Medulla oblongata (tissue), 1 donor: ENCODE data around the gene PRICKLE2.

Experiments used
- DNase-seq: peaks from one replicate; pipeline ENCODE4 v3.0.0-alpha.2; 2015; ENCODE audit errors: extremely low spot score

The PRICKLE2 gene

DNA sequence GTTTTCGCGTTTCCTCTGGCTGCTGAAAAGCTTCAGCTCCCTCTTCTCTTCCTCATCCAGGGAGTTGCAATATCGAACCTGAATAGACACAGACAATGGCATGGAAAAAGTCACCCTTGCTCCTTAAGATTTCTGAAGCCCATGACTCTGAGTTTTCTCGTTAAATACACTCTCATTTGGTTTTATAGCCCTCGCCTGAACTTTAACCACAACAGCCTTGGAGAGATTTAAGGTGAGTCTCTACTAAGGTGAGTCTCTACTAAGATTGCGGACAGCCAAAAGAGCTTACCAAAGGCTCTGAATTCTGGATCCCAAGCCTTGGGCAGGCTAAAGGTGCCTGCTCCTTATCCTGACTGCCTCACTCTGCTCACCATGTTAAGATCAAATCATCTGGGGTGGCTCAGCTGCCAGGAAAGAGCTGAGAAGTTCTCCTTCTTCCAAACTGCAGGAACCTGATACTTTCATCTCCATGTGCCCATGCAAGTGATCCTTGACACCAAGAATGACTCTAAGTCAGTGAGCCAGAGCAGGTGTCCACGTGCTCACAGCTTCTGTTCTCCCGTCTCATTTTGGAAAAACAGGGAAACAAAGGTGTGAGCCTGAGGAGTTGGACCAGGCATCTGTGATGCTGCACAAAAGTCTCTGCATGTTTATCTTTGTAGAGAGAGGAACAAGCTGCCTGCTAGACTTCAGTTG lies 65.1 kb downstream of the PRICKLE2 start:
- no peak for DNase-seq

DNA sequence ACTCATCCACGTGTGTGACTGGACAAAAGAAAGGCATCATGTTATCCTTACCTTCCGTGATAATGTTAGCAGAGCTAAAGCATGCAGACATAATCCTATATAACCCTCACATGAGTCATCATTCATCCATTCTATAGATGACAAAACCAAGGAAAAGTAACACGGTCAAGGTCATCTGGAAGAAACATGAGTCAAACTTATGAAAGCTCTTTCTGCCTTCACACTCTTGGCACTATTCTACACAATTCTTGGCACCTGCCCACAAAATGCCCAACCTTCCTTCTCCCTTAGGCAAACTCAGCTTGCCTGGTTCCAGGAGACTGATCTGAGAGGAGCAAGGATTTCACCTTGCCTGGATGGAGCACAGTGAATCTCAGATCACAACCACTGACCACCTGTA lies 66.9 kb downstream of the PRICKLE2 start:
- no peak for DNase-seq

DNA sequence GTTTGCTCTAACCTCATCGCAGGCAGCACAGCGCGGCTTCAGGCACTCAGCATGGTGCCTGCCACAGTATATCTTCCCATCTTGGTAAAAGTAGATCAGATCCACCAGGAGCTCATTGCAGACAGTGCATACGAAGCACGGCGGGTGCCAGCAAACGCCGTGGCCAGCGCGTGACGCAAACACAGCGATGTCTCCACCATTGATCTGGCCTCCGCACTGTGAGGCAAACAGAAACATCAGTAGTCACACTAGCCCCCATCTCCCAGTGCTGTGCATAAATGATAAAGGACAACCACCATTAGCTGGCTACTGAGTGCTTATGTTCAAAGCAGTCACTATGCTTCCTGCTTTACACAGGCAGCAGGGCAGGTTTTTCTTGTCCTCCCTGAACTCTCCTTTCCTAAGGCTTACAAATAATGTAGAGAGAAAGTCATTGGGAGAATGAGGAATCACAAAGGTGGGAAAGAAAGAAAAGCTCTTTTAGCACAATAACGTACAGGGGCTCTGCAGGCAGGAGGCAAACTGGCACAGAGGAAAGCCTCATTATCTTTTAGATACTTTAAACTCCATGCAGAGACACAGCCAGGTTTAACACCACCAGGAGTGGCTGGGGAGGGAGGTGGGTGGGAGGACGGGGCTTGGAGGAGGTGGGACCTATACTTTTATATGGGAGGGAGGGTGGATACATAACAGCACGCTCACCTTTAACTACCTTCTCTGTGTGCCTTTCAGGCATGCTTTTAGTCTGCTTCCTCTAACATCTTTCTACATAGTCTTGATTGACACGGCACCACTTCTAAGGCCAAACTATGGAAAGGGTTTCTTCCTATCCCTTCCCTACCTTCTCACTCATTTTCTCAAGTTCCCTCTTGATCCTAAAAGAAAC lies 67.9 kb downstream of the PRICKLE2 start:
- no peak for DNase-seq

DNA sequence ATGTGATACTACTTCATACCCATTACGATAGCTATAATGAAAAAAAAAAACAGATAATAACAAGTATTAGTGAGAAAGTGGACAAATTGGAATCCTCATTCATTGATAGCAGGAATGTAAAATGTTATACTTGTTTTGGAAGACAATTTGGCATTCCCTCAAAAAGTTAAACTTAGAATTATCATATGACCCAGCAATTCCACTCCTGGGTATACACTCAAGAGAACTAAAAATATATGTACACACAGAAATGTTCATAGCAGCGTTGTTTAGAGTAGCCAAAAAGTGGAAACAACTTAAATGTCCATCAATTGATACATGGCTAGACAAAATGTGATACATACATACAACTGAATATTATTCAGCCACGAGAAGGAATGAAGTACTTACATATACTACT lies 69.9 kb downstream of the PRICKLE2 start:
- DNase-seq = no peak

DNA sequence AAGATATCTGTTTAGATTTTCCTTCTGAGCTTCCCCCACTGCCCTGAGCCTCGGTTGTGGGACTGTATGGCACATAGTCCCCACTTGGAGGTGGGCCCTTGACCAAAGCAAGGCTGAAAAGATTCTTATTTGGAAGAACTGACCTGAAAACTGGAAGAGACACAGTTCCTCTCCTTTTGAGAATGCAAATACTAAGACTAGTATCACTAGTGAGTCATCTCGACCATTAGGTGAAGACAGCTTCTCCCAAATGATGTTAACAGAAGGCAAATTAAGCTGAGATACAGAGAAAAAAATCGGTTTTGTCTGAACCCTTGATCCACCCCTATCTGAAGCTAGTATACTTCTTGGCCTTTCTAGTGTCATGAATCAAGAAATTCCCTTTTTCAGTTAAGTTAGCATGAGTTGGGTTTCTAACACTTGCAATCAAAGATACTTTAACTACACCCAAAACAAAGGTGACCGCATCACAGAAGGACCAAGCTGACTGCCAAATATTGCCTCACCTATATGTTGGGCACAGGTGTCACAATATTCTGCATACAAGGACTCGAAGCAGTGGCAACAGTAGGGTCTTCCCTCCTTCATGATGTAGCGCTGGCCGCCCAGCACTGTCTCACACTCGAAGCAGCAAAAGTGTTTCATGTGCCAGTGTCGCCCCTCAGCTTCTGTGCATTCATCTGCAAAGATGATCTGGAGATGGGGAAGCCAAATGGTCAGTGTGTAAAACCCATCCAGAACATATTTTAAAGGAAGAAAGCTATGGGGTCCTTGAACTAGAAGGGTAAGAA lies 72.4 kb downstream of the PRICKLE2 start:
- no peak for DNase-seq

DNA sequence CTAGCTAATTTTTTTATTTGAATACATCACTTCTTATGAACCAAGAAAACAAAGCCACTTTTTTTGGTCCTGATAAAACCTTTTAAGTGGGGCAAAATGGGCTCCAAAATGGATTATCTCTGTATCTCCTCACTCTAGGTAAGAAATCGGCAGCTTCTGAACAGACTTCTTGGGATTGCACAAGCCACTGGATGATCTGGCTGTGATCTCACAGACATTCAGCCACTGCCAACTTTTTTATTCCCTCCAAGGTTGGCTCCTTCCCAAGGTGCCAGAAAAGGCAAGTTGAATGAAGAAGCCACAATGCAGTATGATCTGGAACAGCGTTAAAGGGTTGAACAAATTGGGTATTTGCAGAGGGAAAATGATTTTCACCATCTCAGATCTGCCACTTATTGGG lies 73.2 kb downstream of the PRICKLE2 start:
- DNase-seq = peak; percentile 60

DNA sequence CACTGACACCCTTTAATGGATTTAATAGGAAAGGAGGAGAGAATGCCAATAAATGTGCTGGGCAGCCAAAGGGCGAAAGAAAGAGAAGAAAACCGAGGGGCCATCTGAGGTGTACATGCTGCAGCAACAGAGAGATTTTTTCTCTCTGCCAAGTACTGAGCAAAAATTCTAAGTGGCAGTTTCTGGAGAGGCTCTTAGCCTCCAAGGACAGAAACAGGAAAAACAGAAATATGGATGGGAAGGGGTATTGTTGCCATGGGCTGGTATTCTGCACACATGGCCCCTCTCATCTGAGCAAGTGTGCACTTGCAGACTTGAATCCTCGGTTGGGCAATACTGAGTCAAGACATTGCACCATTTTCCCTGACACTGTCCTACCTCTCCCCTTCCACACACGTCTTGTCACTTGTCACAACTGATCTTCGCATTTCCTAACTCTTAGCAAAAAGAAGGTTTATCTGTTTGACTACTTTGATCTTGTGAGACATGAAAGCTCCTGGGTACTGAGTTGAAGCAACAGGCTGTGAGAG lies 73.9 kb downstream of the PRICKLE2 start:
- DNase-seq = no peak

DNA sequence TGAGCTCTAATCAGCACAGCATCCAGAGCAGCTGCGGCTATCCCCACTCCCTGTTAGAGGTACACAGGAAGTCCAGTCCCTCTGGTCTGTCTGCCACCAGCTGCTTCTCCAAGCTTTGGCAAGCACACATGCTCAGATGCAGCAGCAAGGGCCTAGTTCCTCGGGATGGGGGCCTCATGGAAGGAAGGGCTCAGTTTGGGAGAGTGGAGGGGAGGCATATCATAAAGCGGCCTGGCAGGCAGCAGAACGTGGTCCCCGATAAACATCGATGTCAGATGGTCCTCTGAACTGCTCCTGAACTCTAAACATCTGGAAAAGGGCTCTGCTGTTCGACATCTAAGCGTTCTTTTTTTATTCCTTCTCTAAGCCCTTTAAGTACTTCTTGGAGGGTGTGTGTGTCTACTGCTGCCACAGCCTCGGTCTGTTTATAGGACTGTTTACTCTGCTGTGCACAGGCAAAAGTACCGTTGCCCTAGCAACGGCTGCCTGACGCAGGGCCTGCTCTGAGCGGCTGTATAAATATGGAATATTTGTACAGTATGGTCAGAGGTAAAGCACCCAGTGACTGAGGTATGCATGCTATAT lies 74.6 kb downstream of the PRICKLE2 start:
- DNase-seq = no peak

DNA sequence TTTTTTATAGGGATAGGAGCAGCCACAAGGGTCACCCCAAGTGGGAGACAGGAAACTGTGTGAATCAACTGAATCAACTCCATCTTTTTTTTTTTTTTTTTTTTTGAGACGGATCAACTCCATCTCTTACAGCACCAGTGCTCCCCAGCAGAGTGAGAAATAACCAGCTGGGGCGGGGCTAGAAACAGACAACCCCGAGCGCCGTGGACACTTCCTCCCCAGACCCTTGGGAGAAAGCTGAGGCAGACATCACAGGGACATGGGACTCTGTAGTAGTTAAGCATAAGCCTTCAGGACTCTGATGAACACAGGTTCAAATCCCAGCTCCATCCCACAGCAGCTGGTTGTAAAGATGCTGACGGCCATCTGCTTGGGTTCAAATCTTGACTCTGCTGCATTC lies 75.4 kb downstream of the PRICKLE2 start:
- DNase-seq = no peak

DNA sequence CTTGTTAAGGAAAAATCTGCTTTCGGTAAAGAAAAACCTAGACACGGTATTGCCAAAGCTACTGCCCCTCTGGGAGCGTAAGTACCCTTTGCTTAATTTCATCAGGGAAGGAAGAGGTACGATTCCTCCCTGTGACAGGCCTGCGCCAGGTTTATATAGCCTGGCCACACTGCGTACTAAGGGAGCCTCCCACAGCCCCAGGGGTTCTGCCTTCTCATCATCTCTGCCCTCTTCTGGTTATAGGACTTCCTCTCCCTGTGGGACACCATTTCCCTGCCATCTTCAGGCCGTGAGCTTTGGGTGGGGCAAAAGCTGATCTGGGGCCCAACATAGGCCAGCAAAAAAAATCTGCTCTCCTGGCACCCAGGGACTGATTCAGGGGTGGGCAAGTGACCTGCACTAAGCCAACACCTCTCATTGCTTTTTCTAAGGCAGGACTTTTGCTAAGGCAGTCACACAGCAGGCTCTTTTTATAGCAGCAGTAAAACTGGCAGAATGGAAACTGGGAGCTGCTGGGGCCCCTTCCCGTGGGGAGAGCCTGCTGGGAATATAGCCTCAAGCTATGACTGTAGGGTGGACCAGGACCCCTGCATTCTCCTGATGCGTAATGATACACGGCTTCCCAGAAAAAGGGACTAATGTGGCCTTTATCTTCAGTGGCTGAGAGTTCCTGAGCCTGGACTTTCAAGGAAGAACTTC lies 76.2 kb downstream of the PRICKLE2 start:
- DNase-seq = no peak

DNA sequence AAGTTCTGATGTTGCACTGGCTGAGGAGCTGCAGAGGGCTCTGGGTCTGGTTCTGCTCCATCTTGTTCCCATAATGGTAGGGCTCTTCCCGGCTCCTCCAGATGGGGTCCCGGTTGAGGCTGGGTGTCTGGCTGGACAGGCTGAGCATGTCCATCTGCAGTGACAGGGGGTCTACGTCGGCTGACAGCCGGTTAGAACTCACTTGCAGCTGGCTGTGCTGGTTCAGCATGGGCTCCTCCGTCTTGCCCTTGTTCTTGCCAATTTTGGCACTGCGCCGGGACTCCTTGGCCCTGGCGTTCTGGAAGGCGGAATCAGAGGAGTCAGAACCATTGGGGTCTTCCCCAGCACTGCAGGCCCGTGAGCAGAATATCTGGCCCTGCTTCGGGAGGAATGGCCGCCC lies 78.1 kb downstream of the PRICKLE2 start:
- DNase-seq = no peak

DNA sequence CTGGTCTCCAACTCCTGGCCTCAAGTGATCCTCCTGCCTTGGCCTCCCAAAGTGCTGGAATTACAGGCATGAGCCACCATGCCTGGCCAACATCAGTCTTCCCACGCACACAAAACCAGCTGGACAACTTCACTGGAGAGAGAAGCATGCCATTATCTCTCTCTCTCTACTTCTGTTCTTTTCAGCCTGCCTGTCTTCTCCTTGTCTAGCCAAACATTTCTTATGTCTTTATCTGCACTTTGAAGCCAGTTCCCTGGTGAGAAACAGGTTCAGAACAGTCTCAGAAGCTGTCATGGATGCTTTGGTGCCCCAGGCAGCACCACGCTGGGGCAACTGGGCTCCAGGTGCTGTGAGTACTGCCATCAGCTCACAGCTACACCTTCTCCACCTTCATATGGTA lies 79.8 kb downstream of the PRICKLE2 start:
- DNase-seq = no peak

DNA sequence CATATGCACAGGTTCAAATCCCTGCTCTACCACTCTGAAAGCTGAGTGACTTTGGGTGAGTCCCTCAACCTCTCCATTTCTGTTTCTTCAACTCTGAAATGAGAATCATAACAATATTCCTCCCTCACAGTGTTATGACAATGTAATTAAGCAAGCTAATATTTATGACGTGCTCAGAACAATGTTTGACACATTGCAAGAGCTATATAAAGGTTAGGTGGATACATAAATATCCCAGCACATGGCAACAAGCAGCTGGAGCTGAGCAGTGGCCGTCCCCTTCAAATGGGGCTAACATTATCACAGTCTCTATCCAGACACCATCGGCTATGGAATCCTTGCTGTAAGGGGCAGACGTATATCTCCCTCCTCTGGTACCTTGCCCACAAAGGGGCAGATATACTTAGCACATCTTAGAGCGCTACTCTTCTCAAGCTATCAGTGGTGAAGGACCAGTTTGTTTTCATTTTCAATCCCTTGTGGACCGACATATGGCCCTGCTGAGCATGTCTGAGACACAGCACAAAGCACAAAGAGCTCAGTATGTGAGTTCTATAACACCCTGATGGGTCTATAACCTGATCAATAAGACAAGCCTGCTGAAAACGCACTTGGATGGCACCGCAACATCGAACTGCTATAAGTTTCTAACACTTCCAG lies 80.9 kb downstream of the PRICKLE2 start:
- DNase-seq = no peak

DNA sequence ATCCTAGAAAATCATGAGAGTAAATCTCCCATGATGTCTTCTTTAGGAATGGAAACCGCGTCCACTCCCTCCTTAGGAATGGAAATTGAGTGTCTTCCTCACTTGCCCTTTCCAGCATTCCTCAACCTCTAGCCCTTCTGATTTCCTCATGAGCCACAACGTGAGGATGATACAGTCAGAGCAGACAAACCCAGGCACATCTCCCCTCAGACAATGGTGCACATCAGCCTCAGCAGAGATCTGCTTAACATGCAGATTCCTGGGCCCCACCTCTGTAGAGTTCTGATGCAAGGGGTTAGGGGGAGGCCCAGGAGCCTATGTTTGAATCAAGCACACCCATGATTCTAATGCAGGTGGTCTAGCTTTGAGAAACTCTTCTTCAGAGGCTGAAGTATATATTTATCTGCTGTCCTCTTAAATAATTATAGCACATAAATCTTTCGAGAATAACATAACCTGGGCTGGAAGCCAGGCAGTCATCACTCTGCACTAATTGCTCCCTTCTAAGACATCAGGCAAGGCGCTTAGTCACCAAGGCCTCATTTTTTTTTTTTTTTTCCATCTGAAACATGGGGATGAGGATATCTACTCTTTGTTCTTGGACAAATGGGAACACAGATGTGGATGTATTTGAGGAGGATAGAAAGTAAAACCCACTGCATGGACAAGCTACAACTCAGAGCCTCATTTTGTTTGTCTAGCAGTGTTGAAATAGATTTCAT lies 81.7 kb downstream of the PRICKLE2 start:
- no peak for DNase-seq

DNA sequence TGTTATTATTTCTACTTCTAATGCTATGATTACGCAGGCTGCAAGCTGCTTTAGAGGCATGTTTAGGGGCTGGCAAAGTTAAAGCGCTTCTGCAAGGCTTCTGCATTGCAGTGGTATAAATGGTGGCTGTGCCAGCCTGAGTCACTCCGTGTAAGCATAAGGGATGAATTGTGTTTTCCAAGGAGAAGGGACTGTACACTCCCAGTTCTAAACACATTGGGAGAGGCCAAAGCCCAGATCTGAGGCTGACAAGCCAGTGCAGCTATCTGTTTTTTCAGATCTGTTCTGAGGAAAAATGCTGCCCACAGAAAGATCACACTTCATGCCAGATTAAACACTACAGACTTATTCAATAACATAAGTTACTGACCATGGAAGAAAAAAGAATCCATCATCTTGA lies 83.8 kb downstream of the PRICKLE2 start:
- peak; percentile 56 for DNase-seq

DNA sequence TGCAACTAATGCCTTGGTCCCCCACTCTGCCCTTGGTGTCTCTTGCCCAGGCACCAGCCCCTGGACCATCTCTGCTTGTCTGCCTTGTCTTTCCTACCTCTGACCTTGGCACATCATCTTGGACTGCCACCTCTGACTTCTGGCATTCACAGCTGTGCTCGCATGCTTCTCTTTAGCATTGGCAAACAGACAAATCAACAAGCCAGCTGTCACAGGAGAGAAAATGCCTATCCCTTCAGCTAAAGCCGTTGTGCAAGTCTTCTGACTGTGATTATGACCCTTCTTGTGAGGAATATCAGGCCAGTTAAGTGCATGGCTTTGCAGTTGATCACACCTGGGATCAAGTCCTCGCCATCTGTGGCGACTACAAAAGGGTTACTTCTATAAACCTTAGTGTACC lies 84.6 kb downstream of the PRICKLE2 start:
- DNase-seq = no peak

DNA sequence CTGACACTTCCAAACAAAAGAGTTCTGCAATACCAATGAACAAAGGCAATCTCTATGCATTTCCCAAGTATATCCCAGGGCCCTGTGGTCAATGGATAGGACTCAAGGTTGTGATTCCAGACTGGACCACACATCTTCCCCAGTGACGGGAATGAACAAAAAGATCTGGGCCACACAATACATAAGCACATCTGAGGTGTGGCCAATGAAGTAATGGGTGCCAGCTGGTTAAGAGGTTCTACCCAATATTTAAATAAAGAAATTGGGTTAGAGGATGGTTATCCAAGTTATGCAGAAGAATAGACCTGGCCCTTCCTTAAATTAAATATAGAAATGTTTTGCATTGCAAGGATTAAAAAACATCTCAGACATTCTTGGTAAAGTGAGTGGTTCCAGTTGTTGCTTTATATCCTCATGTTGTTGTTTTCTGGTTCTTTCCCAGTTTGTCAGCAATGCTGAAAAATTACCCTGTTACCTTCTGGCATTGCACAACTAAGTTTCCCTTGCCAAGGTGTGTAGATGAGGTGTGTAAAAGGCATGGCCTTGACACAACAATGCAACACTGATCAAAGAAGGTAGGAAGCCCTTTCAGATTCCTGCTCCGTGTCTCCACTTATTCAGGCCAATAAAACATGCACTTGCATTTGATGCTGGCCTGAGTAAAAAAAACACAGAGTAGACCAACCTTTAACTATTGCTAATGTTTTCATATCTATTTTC lies 86.5 kb downstream of the PRICKLE2 start:
- DNase-seq = no peak

DNA sequence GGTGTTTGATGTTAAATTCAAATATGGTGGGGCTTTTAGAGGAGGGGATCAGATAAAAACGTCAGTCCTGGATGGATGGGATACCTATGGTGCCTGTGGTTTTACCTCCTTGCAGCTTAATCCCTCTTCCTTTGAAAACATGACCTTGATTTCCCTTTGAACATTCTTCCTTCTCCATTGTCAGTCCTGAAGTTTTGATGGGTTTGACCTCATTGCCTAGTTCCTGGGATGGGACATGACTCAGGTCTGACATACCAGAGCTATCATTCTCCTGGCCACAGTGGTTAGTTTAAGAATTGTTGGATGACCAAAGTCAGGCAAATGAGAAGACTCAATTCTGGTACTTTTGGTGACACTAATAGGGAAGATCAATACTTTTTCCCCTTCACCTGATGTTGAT lies 87.2 kb downstream of the PRICKLE2 start:
- DNase-seq = no peak

DNA sequence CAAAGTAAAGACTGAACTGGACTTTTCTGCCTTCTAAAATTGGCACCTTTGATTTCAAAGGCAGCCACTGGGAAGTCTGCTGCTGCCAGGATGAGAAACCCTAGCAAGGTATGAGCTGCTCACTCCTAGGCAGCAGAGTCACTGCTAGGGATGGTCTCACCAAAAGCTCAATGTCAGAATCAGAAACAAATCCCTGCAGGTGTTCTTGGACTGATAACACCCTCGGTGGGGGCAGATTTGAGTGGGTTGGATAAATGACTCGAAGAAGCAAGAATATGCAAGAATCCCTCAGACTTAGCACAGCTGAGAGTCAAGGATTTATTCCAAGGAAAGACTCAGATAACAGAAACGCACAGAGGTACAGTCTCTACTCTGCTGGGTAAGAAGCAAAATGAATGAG lies 90.4 kb downstream of the PRICKLE2 start:
- DNase-seq = no peak
